NCI-H69 (cell line): ENCODE results near the gene DNAAF3.
"Not testable (repeated sequence)": the region's sequence is repeated elsewhere in the genome, so short reads cannot be mapped to it uniquely, and the experiment has no call there.

Experiments used
- DNase-seq: peaks from one replicate; lab custom pipeline; 2025; lab: John Stamatoyannopoulos, UW

The DNAAF3 gene

GRCh38 chr19:55166530-55167268 is at the start of gene DNAAF3:
DNAAF3 (minus strand) TSS chr19:55166613; CDS start chr19:55166413, 200 bp downstream.
- peak; percentile 99 for DNase-seq

GRCh38 chr19:55213547-55213946 is 47.1 kb upstream of the DNAAF3 start:
- DNase-seq: no peak

DNA sequence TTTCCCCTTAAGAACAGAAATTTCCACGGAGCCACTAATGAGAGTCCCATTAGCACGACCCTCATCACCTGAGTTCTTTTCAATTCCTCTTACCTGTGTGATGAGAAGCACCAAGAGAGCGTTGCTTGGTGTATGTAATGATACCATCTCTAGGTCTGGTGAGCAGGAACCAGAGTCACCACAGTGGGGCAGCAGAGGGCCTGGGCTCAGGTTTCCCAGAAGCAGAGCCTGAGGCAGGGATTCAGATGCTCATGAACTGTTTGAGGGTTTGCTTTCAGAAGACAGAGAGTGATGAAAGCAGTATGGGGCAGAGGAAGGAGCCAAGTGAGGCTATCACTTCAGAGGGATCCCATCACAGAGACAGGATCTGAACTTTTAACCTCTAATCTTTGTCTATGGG is 46.0 kb upstream of the DNAAF3 start:
- DNase-seq: peak; percentile 51

DNA sequence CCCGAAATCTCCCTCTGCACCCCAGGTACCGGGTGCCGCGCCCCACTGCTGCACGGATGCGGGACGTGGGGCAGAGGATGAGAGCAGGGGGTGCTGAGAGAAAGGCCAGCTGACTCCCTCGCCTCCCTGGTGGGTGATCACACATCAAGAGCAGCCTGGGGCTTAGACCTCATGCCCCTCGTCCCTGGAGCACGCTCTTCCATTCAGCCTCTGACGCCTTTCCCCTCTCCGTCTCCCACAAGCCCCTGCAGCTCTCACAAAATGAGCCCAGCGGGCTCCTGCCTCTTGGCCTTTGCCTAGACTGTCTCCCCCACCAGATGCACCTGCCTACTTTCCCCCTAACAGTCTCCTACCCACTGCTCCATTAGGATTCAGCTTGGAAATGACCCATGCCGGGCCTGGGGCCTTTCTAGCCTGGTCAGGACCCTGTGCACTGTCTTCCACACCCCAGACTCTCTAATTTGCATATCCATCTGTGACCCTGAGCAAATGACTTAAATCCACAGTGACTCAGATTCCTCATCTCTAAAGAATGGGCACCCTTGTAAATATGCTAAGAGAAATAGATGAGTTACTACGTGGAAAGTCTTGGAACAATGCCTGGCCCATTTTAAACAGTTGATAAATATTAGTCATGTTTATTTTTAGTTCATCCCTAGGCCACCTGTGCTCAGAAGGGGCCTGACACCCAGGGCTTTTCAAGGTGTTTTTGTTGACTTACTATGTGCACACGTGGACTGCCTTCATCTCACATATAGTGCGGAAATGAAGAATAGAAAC is 43.5 kb upstream of the DNAAF3 start:
- DNase-seq: peak; percentile 72

- no peak for DNase-seq
Observed at GRCh38 chr19:55208880-55209692, 42.7 kb upstream of the DNAAF3 start, which contains the start of gene PTPRH. PTPRH (minus strand) TSS chr19:55209501; CDS start chr19:55209433, 68 bp downstream.

DNA sequence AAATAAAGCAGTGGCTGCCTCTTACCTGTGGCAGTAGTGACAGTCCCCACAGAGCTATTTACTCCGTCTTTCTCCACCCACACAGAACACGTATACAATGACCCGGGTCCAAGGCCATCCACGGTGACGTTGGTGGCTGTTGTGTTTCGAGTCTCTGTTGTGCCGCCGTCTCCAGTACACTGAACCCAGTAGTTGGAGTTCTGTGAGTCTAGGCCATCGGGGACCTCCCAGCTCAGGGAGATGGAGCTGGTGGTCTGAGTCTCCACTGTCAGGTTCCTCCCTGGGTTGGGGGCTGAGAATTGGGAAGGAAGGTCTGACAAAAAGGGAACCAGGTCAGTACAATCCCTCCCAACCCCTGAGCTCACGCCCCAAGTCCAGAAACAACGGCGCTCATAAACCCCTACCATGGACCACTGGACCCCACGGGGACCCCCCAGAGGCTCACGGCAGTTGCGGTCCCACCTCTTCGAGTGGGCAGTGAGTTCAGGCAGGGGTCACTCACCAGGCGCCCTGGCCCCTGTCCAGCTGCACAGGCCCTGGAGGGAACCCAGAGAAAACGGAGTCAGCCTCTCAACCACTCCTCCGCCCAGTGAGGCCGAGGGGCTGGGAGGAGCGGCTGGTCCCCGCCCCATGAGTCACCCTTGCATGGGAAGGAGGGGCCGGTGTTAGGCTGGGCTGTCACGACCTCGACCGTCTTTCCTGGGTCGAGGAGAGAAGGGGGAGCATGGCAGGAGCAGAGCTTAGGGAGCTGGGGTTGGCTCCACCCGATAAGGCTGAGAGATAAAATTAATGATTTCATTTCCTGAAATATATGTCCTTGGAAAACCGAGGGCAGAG is 40.5 kb upstream of the DNAAF3 start:
- peak; percentile 87 for DNase-seq

- not testable (repeated sequence) for DNase-seq
Observed at GRCh38 chr19:55202199-55202598, 35.8 kb upstream of the DNAAF3 start.

DNA sequence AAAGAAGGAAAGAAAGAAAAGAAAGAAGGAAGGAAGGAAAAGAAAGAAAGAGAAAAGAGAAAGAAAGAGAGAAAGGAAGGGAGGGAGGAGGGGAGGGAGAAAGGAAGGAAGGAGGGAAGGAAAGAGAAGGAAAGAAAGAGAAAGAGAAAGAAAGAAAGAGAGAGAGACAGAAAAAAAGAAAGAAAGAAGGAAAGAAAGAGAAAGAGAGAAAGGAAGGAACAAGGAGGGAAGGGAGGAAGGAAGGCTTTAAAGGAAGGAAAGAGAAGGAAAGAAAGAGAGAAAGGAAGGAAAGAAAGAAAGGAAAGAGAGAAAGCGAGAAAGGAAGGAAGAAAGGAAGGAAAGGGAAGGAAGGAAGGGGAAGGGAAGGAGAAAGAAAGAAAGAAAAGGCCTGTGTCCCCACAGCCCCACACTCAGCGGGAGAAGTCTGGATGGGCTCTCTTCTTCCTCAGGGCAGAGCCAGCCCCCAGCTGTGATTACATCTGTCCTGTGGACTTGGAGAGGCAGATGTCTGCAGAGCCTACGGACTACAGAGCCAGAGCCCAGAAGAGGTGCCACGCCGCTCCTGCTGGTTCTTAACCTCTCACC is 33.3 kb upstream of the DNAAF3 start:
- peak; percentile 88 for DNase-seq

- DNase-seq: no peak
Observed at GRCh38 chr19:55198651-55199050, 32.2 kb upstream of the DNAAF3 start.

DNA sequence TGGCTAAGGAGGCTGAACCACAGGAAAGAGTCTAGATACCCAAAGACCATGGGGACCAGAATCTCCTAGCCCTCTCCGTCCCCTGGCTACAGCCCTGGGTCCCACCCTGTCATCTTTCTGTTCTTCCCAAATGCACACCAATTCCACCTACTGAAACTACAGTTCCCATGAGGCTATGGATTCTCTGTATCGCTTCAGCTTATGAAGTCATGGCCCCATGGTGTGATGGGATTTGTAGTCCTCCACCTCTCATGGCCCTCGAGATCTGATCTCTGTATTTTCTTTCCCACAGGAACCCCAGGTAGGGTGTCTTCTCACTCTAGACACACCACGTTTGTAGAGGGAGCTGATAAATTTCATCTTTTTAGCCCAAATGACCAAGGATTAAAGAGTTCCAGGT is 31.1 kb upstream of the DNAAF3 start:
- DNase-seq: no peak

DNA sequence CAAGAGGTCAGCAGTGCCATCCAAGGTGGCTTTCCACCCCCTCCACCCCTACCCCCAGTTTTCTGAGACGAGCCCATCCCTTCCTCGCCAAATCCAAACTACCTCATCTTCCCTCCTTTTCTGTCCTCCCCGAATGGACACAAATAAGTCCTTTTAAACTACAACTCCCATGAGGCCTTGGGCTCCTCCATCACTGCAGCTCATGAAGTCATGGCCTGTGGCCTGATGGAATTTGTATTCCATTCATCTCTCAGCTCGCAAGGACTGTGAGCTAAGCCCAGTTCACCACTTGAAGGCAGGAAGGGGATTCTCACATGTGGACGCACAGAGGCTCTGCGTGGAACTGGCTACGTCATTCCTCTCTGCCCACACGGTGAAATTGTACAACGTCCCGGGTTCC is 30.4 kb upstream of the DNAAF3 start:
- no peak for DNase-seq

GRCh38 chr19:55193481-55193880 is 27.1 kb upstream of the DNAAF3 start:
- no peak for DNase-seq

DNA sequence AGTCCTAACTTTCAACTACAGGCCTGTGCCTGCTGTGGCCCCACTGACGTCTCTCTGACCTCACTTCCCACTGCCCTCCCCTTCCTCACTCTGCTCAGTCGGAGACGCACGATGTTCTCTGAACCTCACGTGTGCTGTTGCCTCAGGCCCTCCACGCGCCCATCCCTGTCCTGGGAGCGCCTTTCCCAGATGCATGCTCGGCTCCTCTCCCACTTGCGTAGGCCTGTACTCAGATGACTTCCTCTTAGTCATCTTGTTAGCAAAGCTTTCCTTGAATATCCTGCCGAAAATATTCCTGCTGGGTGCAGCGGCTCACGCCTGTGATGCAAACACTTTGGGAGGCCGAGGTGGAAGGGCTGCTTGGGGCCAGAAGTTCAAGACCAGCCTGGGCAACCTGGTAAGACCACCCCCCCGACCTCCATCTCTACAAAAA is 23.0 kb upstream of the DNAAF3 start:
- no peak for DNase-seq

DNA sequence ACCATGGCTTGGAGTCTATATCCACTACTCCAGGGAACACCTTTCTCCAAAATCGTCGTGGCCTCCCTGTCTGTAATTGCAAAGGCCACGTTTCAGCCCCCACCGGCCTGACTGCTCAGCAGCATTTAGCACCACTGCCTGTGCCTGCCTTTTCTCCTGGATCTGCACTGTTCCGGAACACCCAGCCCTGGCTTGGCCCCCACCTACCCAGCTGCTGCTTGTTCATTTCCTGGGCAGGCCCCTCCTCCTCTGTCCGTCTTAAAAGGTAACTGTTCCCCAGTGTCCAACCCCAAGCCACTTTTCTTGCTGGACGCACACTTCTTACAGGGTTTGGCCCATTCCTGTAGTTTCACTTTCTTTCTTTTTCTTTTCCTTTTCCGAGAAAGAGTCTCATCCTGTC is 22.2 kb upstream of the DNAAF3 start:
- no peak for DNase-seq

- no peak for DNase-seq
Observed at GRCh38 chr19:55186080-55186479, 19.7 kb upstream of the DNAAF3 start.

DNA sequence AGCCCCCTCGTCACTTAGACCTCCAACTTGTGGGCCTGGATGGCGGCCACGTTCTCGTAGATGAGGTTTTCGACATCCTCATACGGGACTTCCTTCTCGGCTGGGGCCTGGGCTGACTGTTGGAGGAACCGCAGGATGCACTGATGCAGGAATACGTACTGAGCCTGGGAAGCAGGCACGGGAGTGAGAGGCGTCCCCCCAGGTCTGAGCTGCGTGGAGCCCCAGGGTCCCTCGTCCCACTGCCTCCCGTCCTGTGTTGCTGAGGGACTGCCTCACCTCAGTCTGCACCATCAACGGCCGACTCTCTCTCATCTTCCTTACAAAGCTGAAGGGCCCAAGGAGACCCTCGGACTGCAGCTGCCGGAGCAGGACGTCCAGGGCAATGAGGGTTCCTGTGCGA is 15.3 kb upstream of the DNAAF3 start:
- DNase-seq: no peak

- peak; percentile 67 for DNase-seq
Observed at GRCh38 chr19:55179606-55180484, 13.4 kb upstream of the DNAAF3 start, which contains the start of gene SYT5. SYT5 (minus strand) TSS chr19:55180289; CDS start chr19:55179041, 1,248 bp downstream.

DNA sequence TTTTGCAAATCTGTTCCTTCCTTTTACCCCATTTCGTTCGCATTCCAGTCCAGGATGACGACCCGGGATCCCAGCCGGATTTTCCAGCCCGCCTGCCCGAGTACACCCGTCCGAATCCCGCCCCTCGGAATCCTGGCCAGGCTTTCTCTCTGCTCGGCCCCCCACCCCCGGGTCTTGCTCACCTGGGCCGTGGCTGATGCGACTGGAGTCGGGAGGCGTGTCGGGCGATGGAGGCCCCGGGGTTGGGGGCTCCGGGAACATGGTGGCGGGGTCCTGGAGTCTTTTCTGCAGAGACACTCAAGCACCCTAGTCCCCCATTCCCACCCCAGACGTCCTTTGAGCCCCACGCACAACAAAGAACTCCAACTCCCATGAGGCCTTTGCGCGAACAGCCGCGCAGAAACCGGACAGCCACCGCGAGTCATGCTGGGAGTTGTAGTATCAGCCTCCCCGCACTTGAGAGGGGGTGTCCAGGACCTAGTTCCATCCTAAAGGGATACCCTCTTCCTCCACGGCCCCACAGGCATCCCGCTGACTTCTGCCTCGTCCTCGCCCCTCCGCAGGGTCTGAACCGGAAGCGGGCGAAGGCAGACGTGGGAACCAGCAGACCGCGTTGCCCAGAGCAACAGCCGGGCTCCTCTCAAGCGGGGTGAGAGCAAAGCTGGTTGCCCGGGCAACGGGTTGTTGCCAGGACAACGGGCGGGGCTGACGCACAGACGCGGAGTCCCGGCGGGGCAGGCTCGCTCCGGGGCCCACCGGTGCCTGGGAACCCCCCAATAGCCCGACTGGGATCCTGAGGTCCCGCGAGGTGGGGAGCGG is 12.6 kb upstream of the DNAAF3 start:
- peak; percentile 96 for DNase-seq

DNA sequence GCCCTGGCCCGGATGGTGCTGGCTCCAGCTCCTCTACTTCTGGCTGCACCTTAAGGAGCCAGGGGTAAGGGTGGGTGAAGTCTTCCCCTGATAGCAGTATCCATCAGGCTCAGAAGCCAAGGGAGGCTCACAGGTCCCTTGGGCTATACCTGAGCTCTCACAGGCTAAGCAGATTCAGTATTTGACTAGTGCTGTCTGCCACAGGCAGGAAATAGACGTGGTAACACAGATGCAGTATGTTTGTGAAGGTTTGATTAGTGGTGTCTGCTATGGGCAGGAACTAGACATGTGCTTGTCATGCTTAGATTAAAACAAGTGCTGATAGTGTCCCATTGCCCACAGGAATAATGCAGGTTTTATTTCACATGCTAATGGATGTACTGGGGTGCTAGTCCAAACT is 9.7 kb upstream of the DNAAF3 start:
- DNase-seq: peak; percentile 28
